Measurements from ENCODE around the gene TMEM200A.

DNA sequence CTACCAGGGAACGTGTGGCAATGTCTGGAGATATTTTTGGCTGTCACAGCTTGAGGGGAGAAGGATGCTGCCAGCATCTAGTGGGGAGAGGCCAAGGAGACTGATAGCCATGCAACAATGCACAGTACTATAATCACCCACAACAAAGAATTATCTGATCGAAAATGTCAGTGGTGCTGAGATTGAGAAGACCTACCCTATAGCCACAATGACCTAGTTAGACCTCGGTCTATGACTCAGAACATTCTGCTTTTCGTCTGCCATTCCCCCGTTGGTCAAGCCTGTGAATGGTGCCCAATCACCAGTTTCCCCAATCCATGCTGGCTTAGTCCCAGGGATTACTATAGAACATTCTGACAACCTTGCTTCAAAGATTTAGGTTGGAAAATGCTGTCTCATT is 93.5 kb downstream of the TMEM200A start:
- TF ChIP-seq, protein P1, sequence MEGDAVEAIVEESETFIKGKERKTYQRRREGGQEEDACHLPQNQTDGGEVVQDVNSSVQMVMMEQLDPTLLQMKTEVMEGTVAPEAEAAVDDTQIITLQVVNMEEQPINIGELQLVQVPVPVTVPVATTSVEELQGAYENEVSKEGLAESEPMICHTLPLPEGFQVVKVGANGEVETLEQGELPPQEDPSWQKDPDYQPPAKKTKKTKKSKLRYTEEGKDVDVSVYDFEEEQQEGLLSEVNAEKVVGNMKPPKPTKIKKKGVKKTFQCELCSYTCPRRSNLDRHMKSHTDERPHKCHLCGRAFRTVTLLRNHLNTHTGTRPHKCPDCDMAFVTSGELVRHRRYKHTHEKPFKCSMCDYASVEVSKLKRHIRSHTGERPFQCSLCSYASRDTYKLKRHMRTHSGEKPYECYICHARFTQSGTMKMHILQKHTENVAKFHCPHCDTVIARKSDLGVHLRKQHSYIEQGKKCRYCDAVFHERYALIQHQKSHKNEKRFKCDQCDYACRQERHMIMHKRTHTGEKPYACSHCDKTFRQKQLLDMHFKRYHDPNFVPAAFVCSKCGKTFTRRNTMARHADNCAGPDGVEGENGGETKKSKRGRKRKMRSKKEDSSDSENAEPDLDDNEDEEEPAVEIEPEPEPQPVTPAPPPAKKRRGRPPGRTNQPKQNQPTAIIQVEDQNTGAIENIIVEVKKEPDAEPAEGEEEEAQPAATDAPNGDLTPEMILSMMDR (conservative IDR thresholded peaks at IDR 0.05 in 1 of 2, IDR thresholded peaks at IDR 0.05 in 1 of 2; ENCODE audit: low read depth in 1 of 2, low read length in 2 of 2): no peak
- TF ChIP-seq EZH2 (IDR thresholded peaks at IDR 0.05; ENCODE audit: low read length, missing control alignments): no peak
